ENCODE data around the gene CHRNE.
"Not testable (repeated sequence)": the region's sequence is repeated elsewhere in the genome, so short reads cannot be mapped to it uniquely, and the experiment has no call there.

Gene CHRNE

DNA sequence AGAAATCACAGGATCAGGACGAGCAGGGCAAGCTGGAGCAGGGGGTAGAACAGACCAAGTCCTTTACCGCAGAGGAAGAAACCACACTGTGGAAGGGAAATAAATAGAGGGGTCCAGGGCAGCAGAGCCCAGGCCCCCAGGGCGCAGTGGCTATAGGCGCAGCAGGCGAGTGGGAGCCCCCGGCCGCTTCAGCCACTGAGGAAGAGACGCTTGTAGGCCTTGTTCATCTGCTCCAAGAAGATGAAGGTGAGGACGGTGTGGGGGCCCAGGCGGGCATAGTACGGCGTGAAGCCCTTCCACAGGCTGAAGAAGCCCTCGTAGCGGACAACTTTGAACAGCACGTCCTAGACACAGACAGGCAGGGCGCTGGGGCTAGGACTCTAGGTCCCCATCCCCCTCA is 34.7 kb upstream of the CHRNE start:
- H3K9ac ChIP-seq = peak overlapping the region; percentile 9 to 100 (median 99); a peak in 20 of 22 replicates
- no peaks in the 10 kb centered on the region for H3K9me3 ChIP-seq (replicated peaks in 1 of 11)
- no peaks in the 10 kb centered on the region for H3K27me3 ChIP-seq
- peak overlapping the region in 9 of 11 experiments; percentile 94 to 100 (median 97); a peak in 9 of 22 replicates for H3K4me2 ChIP-seq
- TF ChIP-seq Cebpa-rat (IDR thresholded peaks at IDR 0.05) = no peak
- H3K4me3 ChIP-seq = 0 out of 20 replicates have a peak overlapping the region, but pooled peaks of 1 of the 10 experiments have one; percentile 100
- H3K36me3 ChIP-seq = peaks cover 35 to 51% (median 42%) of the 10 kb centered on the region in 11 experiments
- H3K27ac ChIP-seq = 0 out of 22 replicates have a peak overlapping the region, but pooled peaks of 1 of the 11 experiments have one; percentile 10
- H4K20me1 ChIP-seq = peaks cover 3 to 63% (median 23%) of the 10 kb centered on the region in 11 experiments; a peak in 21 of 22 replicates
- peaks cover 46 to 81% (median 69%) of the 10 kb centered on the region in 10 experiments for H3K4me1 ChIP-seq

DNA sequence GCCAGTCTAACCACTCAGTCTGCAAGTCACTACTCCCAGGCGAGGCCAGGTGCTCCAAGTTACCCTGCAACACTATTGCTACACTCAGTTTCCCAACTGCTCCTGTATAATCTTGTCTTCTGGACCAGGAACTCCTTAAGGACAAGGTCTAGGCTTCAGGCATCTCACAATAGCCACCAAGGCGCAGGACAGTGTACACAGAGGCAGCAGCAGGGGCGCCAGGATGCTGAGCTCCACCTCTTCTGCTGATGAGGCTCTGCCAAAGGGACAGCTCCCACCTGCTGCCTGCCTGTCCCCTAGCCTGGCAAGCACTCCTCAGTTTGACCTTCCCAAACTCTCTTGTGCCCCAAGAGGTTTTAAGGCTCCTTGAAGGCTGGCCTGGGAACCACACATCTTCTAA is 33.5 kb upstream of the CHRNE start:
- H4K20me1 ChIP-seq = peaks cover 0 to 52% (median 13%) of the 10 kb centered on the region in 11 experiments; a peak in 14 of 22 replicates
- no peak overlapping the region for H3K4me3 ChIP-seq
- no peak for TF ChIP-seq Cebpa-rat (IDR thresholded peaks at IDR 0.05)
- no peak overlapping the region for H3K27ac ChIP-seq
- peak overlapping the region in 1 of 11 experiments; percentile 97; a peak in 1 of 22 replicates for H3K4me2 ChIP-seq
- H3K36me3 ChIP-seq = peaks cover 28 to 40% (median 36%) of the 10 kb centered on the region in 11 experiments
- no peaks in the 10 kb centered on the region for H3K27me3 ChIP-seq
- H3K4me1 ChIP-seq = peaks cover 43 to 80% (median 67%) of the 10 kb centered on the region in 10 experiments
- H3K9ac ChIP-seq = peak overlapping the region in 9 of 11 experiments; percentile 29 to 100 (median 99); a peak in 9 of 22 replicates
- no peaks in the 10 kb centered on the region for H3K9me3 ChIP-seq (replicated peaks in 1 of 11)

DNA sequence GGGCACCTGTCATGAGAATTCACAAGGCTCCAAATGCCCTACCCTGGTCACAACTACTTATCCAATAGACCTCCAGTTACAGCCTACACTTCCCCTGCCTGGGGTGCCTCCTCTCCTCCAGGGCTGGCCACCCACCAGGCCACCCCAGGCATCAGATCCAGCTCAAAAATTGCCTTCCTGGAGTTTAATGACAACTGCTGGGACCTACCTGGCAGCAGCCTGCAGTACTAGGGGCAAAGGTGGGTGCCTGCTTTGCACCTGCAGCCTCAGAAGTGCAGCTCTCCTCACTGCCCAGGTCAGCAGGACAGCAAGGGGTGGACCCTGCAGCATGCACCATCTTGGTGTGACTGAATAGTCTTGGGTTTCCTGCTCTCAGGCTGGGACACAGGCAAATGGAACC is 32.8 kb upstream of the CHRNE start:
- Histone ChIP-seq H3K4me1 (peaks cover 40 to 75% (median 64%) of the 10 kb centered on the region in 10 experiments), H3K4me2 (no peak overlapping the region), H4K20me1 (peaks cover 0 to 44% (median 13%) of the 10 kb centered on the region in 11 experiments; a peak in 12 of 22 replicates), H3K9ac (peak overlapping the region in 1 of 11 experiments; percentile 15; a peak in 2 of 22 replicates), H3K9me3 (replicated peaks in 1 of 11) (no peaks in the 10 kb centered on the region), H3K27me3 (no peaks in the 10 kb centered on the region), H3K4me3 (no peak overlapping the region), H3K36me3 (peaks cover 28 to 47% (median 36%) of the 10 kb centered on the region in 11 experiments), H3K27ac (no peak overlapping the region)
- no peak for TF ChIP-seq Cebpa-rat (IDR thresholded peaks at IDR 0.05)

DNA sequence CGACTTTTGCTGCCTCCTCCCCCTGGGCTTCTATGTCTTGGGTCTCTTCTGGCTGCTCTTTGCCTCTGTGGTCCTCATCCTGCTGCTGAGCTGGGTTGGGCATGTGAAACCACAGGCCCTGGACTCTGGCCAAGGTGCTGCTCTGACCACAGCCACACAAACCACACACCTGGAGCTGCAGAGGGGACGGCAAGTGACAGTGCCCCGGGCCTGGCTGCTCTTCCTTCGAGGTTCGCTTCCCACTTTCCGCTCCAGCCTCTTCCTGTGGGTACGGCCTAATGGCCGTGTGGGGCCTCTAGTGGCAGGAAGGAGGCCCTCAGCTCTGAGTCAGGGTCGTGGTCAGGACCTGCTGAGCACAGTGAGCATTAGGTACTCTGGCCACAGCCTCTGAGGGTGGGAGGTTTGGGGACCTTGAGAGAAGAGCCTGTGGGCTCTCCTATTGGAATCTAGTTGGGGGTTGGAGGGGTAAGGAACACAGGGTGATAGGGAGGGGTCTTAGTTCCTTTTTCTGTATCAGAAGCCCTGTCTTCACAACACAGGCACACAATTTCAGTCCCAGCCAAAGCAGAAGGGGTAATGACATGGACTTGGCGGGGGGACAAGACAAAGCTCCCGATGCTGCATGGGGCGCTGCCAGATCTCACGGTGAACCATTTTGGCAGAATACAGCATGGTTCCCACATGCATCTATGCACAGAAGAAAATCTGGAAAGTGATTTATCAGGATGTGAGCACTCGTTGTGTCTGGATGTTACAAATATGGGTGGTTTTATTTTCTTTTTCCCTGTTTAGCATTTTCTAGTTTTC is 31.5 kb upstream of the CHRNE start:
- Histone ChIP-seq H3K36me3 (peaks cover 28 to 56% (median 41%) of the 10 kb centered on the region in 11 experiments), H3K4me2 (peak overlapping the region; percentile 70 to 91 (median 82)), H3K27ac (peak overlapping the region in 9 of 11 experiments; percentile 2 to 50 (median 36); a peak in 11 of 22 replicates), H3K9me3 (replicated peaks in 1 of 11) (no peaks in the 10 kb centered on the region), H3K27me3 (no peaks in the 10 kb centered on the region), H3K9ac (peak overlapping the region; percentile 16 to 70 (median 48); a peak in 14 of 22 replicates), H3K4me3 (no peak overlapping the region), H4K20me1 (peaks cover 0 to 43% (median 13%) of the 10 kb centered on the region in 11 experiments; a peak in 12 of 22 replicates), H3K4me1 (peaks cover 40 to 75% (median 65%) of the 10 kb centered on the region in 10 experiments)
- no peak for TF ChIP-seq Cebpa-rat (IDR thresholded peaks at IDR 0.05)

DNA sequence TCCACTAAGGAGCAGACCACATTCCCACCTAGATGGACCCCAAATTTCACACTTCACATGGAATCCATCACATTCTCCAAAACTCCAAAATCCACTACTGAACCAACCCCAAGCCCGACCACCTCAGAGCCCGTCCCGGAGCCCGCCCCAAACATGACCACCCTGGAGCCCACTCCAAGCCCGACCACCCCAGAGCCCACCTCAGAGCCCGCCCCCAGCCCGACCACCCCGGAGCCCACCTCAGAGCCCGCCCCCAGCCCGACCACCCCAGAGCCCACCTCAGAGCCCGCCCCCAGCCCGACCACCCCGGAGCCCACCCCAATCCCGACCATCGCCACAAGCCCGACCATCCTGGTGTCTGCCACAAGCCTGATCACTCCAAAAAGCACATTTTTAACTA is 30.7 kb upstream of the CHRNE start:
- Histone ChIP-seq H3K27me3 (no peaks in the 10 kb centered on the region), H3K36me3 (peaks cover 28 to 61% (median 42%) of the 10 kb centered on the region in 11 experiments), H3K4me1 (peaks cover 34 to 70% (median 59%) of the 10 kb centered on the region in 10 experiments), H3K4me2 (peak overlapping the region; percentile 70 to 91 (median 82); a peak in 21 of 22 replicates), H4K20me1 (peaks cover 0 to 40% (median 10%) of the 10 kb centered on the region in 11 experiments; a peak in 12 of 22 replicates), H3K9ac (peak overlapping the region in 7 of 11 experiments; percentile 16 to 70 (median 53); a peak in 9 of 22 replicates), H3K4me3 (no peak overlapping the region), H3K27ac (peak overlapping the region in 6 of 11 experiments; percentile 2 to 50 (median 38); a peak in 6 of 22 replicates), H3K9me3 (replicated peaks in 1 of 11) (no peaks in the 10 kb centered on the region)
- no peak for TF ChIP-seq Cebpa-rat (IDR thresholded peaks at IDR 0.05)

DNA sequence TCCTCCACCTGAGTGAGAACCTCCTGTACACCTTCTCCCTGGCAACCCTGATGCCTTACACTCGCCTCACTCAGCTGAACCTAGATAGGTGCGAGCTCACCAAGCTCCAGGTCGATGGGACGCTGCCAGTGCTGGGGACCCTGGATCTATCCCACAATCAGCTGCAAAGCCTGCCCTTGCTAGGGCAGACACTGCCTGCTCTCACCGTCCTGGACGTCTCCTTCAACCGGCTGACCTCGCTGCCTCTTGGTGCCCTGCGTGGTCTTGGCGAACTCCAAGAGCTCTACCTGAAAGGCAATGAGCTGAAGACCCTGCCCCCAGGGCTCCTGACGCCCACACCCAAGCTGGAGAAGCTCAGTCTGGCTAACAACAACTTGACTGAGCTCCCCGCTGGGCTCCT is 29.9 kb upstream of the CHRNE start:
- H3K4me2 ChIP-seq = peak overlapping the region in 6 of 11 experiments; percentile 3 to 51 (median 22); a peak in 6 of 22 replicates
- H3K4me3 ChIP-seq = no peak overlapping the region
- no peaks in the 10 kb centered on the region for H3K9me3 ChIP-seq (replicated peaks in 1 of 11)
- H3K27ac ChIP-seq = no peak overlapping the region
- H4K20me1 ChIP-seq = peaks cover 0 to 31% (median 5%) of the 10 kb centered on the region in 11 experiments; a peak in 8 of 22 replicates
- no peak overlapping the region for H3K9ac ChIP-seq
- peaks cover 22 to 54% (median 34%) of the 10 kb centered on the region in 11 experiments for H3K36me3 ChIP-seq
- H3K4me1 ChIP-seq = peaks cover 25 to 63% (median 50%) of the 10 kb centered on the region in 10 experiments
- TF ChIP-seq Cebpa-rat (IDR thresholded peaks at IDR 0.05) = no peak
- no peaks in the 10 kb centered on the region for H3K27me3 ChIP-seq

DNA sequence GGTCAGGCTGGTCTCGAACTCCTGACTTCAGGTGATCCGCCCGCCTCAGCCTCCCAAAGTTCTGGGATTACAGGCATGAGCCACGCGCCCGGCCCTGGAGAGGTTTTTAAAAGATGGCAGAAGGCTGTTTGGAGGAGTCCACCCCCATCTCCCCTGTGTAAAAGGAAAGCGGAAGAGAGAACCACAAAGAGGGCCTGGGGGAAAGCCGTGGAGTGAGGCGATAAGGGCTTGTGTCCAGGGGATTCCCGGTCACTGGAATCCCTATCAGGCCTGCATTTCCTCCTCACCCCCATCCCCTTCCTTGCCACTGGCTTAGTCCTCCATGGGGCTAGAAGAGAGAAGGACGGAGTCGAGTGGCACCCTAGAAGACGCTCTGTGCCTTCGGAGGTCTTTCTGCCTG is 29.1 kb upstream of the CHRNE start, which contains the start of gene GP1BA:
Gene GP1BA, plus strand, starts transcription at position 315 of the 400 bp plus-strand sequence. CDS start 328 bp downstream, outside the sequence.
- Histone ChIP-seq H3K36me3 (peaks cover 14 to 46% (median 26%) of the 10 kb centered on the region in 11 experiments), H4K20me1 (peaks cover 0 to 26% (median 5%) of the 10 kb centered on the region in 11 experiments; a peak in 8 of 22 replicates), H3K4me2 (peak within 1 kb of the TSS; percentile 31 to 70 (median 51); a peak in 21 of 22 replicates), H3K4me1 (peaks cover 21 to 63% (median 42%) of the 10 kb centered on the region in 10 experiments), H3K4me3 (no peak within 1 kb of the TSS), H3K9ac (peak within 1 kb of the TSS in 1 of 11 experiments; percentile 13; a peak in 1 of 22 replicates), H3K27ac (peak within 1 kb of the TSS in 1 of 11 experiments; percentile 44; a peak in 1 of 22 replicates), H3K9me3 (replicated peaks in 1 of 11) (no peaks in the 10 kb centered on the region), H3K27me3 (no peaks in the 10 kb centered on the region)
- no peak for TF ChIP-seq Cebpa-rat (IDR thresholded peaks at IDR 0.05)

DNA sequence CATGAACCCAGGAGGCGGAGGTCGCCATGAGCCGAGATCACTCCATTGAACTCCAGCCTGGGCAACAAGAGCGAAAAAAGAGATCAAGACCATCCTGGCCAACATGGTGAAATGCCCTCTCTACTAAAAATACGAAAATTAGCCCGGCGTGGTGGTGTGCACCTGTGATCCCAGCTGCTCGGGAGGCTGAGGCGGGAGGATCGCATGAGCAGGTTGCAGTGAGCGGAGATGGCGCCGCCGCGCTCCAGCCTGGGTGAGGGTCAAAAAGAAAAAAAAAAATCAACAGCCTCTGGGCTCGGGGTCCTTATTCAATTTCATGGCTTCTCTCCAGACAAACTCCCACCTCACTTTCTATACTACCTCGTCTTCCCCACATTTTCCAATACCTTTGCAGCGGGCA is 26.0 kb upstream of the CHRNE start:
- Histone ChIP-seq H3K27me3 (no peaks in the 10 kb centered on the region), H3K4me3 (no peak overlapping the region), H3K9ac (no peak overlapping the region), H3K27ac (no peak overlapping the region), H3K4me2 (no peak overlapping the region), H3K9me3 (replicated peaks in 1 of 11) (no peaks in the 10 kb centered on the region), H3K4me1 (peaks cover 11 to 50% (median 23%) of the 10 kb centered on the region in 10 experiments), H3K36me3 (peaks cover 0 to 26% (median 9%) of the 10 kb centered on the region in 11 experiments; a peak in 15 of 22 replicates), H4K20me1 (peaks cover 0 to 5% (median 0%) of the 10 kb centered on the region in 11 experiments; a peak in 2 of 22 replicates)
- TF ChIP-seq Cebpa-rat (IDR thresholded peaks at IDR 0.05) = no peak

DNA sequence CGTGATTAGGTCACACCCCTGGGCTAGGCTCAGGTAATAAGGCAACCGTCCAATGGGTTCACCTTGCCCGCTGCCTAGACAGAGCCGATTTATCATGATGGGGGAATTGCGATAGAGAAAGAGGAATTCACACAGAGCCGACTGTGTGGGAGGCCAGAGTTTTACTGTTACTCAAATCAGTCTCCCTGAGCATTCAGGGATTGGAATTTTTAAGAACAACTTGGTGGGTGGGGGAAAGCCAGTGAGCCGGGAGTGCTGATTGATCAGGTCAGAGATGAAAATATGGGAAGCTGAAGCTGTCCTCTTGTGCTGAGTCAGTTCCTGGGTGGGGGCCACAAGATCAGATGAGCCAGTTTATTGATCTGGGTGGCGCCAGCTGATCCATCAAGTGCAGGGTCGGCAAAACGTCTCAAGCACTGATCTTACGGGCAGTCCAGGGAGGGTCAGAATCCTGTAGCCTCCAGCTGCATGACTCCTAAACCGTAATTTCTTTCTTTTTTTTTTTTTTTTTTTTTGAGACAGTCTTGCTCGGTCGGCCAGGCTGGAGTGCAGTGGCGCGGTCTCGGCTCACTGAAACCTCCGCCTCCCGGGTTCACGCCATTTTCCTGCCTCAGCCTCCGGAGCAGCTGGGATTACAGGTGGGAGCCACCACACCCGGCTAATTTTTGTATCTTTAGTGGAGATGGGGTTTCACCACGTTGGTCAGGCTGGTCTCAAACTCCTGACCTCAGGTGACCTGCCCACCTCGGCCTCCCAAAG is 23.9 kb upstream of the CHRNE start:
- Histone ChIP-seq H3K4me2 (peak overlapping the region in 3 of 11 experiments; percentile 26 to 68 (median 64); a peak in 6 of 22 replicates), H3K9ac (peak overlapping the region in 1 of 11 experiments; percentile 1; a peak in 1 of 22 replicates), H3K4me1 (peaks cover 4 to 32% (median 5%) of the 10 kb centered on the region in 10 experiments), H3K36me3 (peaks cover 0 to 26% (median 9%) of the 10 kb centered on the region in 11 experiments; a peak in 15 of 22 replicates), H3K27ac (0 out of 22 replicates have a peak overlapping the region, but pooled peaks of 1 of the 11 experiments have one; percentile 10)
- not testable (repeated sequence) for H3K4me3 ChIP-seq; H3K9me3 ChIP-seq (replicated peaks in 1 of 11); H3K27me3 ChIP-seq; H4K20me1 ChIP-seq

Measured in BLaER1 treated with 17β-estradiol and CSF1 and Interleukin-3, amounts not matched to agents 10 nM and 100 nM (cell line).